Stimulated activated CD8-positive, alpha-beta memory T cell treated with anti-CD3 and anti-CD28 coated beads, Interleukin-4, amount 100 ng/mL, for 1 hour (primary cell): ENCODE measurements around the gene CRYZL1.
A peak's percentile ranks its signal among the peaks of the same experiment; 100 is the strongest.
"Not testable (repeated sequence)": the region's sequence is repeated elsewhere in the genome, so short reads cannot be mapped to it uniquely, and the experiment has no call there.

Experiments
- DNase-seq, 2 donors: peaks; one replicate each; pipeline ENCODE4 v3.0.0-alpha.2; 2020; ENCODE audit warnings: low read depth in 2 of 2, low spot score in 1 of 2

CRYZL1 gene

DNA sequence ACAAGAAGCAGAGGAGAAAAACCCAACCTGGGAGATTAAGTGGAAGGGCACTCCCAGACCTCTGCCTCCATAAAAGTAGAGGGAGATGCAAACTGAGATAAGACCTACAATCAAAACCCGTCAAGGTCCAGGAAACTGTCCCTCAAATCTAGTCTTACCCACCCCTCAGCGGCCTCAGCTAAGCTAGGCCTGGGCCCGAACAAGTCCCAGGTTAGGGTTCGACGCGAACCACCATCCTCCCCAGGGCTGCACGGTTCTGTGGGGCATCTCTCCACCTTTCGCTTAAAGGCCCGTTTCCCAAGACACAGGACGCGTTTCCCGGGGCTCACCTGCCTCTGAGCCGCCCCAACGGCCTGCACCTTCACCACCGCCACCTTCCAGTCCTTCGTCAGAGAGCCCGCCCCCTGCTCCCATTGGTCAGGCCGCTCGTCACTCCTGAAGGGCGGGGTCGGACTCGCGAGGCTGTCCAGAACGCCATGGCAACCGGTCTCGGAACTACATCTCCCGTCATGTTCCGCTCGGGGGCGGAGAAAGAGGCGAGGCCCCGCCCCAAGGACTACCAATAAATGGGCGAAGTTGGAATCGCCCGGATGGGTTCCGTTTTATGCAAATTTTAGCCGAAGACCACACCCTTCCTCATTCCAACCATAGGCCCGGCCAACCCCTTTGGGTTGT is at the start of gene CRYZL1:
CRYZL1 (minus strand) TSS at position 390 of the 675 bp plus-strand sequence. CDS start 10,190 bp downstream, outside the sequence.
- peak; percentile 99 for DNase-seq

DNA sequence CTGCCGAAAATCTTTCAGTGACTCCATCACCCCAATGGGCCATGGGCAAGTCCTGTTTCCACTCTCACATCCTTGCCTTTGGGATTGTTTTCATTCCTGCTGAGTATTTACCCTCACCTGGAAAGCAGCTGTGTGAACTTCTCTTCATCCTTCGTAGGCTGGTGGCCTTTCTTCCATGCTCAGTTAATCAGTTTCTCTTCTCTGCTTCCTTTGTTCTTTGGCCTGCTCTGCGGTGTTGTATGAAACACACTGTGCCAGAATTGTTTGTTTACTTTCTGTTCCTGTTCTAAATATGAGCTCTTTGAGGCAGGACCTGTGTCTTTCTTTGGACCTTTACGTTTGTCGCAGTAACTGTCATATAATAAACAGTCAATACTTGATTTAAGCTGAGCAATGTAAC is 49.3 kb upstream of the CRYZL1 start:
- no peak for DNase-seq

DNA sequence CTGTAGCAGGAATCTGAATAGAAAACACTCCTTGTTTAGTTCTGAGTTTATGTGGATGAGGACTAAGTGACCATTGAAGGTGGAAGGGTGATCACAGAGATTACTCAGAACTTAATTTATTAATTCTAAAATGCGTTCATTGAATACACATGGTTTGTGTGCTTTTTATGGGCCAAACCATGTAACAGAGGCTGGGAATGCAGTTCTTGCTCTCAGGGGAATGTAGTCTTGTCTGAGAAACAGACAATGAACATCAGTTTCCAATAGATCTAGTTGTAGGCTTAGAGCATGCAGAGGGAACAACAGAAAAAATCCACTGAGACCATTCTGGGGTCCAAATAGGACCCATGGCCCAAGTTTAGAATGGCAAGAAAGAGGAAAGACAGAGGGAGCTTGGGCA is 46.8 kb upstream of the CRYZL1 start:
- no peak for DNase-seq

DNA sequence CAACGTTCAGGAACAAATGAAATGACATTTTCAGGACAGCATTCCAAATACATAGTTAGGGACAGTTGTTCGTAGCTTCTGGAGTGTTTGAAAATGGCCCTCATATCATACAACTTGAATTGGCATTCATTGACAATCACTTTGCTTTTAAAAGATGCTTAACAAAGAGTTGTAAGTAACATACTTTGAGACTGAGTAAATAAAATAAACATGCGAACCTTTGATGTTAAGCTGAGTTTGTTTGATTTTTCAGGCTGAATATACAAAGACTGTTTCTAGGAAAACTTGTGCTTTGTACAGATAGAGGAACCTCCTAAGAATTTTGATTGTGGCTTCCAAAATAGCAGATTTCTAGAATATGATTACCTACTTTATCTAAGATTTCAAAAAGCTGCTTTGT is 46.1 kb upstream of the CRYZL1 start:
- no peak for DNase-seq

DNA sequence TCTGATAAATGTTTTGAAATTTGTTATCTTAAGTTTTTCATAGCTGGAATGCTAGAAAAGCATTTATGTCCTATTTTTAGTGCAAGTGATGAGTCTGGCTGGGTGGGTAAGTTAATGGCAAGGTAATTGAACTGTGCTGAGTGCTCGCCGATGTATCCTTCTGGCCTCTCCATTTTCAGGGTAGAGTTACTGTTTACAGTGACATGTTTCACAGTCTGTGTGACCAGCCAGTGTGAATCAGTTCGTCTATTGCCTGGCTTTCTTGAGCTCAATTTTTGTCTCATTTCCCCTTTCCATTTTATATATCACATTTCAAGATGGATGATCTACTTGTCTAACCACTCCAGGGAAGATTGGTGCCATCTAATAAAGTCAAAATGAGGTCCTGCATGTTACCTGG is 44.8 kb upstream of the CRYZL1 start:
- no peak for DNase-seq

DNA sequence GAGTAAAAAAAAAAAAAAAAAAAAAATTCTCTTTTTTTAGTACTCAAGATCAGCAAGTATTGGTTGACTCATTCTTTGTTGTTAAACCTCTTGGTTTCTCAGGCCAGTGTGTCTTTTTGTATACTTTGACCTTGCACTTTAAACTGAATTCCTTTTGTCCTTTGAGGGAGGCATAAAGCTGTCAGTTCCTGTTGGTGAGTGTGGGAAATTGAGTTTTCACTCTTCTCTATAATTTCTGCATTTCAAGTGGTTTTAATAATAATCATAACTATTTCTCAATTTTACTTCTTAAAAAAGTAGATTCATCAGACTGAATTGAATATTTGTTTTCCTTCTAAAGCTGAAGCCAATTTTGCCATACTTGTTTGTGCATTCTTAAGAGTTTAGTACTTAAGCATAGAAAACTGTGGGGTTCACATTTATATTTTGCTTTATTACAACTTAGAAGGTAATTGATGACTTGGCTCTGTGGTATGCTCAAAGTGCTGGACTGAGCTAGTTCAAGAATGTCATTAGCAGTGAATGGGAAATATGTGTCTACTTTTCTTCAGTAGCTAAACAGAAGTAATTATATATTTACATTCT is 44.2 kb upstream of the CRYZL1 start:
- DNase-seq, result no peak

DNA sequence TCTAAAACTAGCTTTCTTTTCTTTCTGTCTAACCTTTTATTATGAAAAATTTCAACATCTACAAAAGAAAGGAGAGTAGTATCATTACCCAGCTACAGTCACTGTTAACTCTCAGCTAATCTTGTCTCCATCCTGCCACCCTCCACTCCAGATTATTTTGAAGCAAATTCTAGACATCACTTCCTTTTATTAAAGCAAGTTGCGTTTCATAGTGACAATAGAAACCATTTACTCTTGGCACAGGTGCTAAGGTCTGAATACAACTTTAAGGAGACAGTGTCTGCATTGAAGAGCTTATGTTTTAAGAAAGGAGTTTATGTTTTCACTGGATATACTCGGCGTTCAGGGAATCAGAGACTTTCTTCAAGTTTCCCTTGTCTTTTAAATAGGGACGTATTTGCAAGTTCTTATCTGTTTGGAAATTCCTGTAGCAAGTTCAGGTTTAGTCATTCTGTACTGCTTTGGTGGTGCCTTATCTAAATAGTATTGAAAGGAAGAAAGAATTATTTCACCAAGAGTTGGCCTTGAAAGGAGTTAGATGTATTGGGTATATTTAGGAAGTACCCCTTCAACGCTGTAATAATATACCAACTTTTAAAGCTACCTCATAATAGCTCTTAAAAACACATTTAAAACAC is 43.5 kb upstream of the CRYZL1 start:
- DNase-seq, result no peak

DNA sequence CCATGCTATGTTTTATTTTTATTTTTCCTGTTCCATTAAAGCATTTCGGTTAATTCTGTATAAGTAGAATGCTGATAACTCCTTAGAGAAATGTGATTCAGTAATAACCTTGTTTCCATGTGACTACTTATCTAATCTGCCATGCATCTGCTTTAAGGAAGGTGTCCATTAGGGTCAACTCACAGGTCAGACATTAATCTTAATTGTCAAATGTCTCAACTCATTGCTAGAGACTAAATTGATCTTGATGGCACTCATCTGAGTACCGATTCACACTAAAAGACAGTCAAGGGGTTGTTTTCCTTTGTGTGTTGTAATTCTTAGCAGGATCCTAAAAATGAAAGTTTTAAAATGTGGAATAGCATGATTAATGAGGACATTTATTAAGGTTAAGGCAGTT is 42.5 kb upstream of the CRYZL1 start:
- no peak for DNase-seq

DNA sequence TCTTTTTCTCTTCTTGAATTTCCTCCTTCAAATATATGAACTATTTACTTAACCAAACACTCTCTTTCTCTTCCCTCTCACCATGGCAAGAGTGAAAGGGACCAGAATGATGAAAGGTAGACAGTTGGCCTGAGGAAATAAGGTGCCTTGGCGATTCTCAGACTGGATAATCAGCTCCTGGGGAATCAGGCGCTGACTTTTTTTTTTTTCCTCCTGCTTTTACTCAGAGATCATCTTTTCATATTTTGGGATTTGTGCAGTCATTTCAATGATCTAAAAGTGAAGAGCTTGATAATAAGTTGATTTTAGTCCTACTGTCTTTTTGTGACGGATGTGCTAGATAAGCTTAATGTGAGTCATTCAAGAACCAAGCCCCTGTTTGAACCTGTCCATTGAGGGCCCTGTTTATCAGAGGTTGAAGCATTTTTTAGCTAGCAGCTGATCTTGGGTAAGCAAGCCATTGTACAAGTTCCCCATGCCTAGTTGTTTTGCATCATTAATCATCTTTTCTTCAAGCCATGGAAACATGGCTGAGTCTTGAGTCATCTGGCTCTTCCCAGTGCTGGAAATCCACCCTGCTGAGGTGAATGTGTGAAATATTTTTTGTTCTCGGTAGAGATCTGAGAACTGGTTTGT is 41.6 kb upstream of the CRYZL1 start:
- DNase-seq, result no peak

DNA sequence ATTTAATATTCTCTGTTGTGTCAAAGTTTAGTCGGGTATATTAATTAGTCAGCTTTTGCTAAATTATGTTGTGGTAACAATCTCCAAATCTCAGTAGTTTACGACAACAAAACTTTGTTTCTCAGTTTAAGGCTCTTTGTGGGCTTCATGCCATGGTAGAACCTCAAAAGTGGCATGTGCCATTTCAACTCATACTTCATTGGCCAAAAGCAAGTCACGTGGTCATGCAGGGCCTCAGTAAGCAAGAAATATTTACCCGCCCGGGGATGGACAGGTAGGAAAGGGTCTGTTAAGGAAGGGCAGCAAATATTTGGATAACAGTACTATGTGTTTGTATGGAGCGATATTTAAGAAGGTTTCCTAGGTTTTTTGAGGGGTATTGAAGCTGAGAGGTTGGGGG is 39.3 kb upstream of the CRYZL1 start:
- DNase-seq, result no peak

DNA sequence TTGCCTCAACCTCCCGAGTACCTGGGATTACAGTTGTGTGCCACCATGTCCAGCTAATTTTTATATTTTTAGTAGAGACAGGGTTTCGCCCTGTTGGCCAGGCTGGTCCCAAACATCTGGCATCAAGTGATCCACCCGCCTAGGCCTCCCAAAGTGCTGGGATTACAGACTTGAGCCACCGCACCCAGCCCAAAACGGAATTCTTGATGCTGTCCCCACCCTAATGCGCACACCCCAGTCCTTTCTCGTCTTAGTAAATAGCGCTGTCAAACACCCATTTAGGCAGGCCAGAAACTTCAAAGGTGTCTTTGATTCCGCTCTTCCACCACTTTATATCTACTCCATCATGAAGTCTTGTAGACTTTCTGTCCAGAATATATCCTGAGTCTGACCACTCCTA is 35.9 kb upstream of the CRYZL1 start:
- DNase-seq, result no peak

DNA sequence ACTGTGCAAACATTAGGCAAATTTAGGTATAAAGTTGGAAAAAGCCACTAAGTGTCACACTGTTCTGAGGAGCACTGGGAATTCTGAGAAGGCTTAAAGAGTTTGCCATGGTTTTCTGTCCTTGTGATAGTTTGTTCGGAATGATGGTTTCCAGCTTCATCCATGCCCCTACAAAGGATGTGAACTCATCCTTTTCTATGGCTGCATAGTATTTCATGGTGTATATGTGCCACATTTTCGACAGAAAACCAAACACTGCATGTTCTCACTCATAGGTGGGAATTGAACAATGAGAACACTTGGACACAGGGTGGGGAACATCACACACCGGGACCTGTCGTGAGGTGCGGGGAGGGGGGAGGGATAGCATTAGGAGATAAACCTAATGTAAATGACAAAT is 35.1 kb upstream of the CRYZL1 start:
- DNase-seq, result not testable (repeated sequence)

DNA sequence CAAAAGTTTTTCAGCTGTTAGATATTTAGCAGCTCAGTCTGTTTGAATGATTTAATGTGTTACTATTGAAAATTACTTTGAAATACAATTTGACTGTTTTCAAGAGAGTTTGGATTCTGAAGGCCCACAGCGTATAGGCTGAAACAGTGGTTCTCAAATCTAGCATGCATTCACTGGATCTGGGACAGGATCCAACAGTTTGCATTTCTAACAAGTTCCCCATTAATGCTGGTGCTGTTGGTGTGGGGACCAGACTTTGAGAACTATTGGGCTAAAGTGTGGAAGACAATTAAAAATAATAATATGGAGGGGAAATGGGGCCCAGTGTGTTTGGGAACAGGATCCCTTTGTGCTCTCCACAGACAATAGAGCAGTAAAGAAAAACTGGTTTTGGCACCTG is 32.7 kb upstream of the CRYZL1 start:
- no peak for DNase-seq

DNA sequence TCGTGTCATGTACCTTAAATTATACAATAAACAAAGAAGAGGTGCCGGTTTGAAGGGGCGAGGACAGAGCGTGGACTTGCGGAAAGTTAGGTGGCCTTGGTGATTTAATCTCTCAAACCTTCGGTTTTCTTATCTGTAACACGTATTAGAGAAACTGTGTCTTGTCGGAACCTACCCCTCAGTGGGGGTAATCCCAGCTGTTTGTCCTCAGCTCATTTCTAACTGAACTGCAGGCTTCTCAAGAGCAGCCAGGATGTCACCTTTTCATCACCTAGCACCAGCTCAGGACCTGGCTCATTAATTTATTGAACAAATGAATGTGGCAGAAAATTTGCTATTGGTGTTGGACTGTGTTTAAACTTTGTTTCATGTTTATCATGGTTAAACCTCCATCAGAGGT is 31.9 kb upstream of the CRYZL1 start:
- no peak for DNase-seq

DNA sequence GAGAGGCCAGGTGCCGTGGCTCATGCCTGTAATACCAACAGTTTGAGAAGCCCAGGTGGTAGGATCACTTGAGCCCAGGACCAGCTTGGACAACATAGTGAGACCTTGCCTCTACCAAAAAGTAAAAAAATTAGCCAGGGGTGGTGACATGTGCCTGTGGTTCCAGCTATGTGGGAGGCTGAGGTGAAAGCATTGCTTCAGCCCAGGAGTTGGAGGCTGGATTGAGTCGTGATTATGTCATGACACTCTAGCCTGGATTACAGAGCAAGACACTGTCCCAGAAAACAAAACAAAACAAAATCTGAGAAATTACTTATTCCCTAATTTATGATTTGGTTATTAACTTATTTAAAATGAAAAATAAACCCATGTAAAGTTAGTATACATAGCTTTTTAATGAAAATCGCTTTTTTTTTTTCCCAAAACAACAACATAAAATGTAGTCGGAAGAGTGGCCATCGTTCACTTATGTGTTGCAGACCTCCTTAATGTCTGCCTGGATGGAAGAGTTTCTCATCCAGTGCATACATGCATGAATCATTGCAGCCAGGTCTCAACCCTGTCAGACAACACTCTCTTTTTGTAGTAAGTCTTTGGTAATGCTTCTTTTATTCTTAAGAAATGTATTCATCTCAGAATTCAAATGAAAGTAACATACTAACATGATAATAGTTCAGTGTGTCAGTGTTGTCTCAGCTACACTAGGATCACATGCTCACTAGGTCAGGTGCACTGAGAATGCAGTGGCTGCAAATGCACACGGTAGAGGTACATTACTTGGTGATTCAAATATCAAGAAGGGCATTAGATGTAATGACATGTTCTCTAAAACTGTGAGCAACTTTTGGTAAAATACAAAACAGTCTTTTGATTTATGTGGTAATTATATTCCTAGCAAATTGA is 28.8 kb upstream of the CRYZL1 start:
- DNase-seq, result no peak

DNA sequence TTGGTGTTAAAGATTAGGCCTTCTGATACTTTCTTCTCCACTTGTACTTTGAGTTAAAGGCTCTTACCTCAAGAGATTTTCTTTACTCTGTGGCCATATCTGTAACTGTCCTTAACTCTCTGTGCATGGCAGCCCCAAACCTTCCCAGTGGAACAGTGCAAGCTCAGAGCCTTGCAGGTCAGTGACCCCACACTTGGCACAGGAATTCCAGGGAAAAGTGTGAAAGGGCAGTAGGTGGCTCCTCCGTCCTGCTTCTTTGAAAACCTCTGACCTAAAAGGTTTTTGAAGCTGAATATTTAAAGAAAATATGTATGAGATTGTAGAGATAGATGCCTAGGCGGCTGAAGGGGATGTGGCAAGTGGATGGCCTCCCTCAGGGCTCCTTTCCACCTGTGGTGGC is 27.1 kb upstream of the CRYZL1 start:
- no peak for DNase-seq

DNA sequence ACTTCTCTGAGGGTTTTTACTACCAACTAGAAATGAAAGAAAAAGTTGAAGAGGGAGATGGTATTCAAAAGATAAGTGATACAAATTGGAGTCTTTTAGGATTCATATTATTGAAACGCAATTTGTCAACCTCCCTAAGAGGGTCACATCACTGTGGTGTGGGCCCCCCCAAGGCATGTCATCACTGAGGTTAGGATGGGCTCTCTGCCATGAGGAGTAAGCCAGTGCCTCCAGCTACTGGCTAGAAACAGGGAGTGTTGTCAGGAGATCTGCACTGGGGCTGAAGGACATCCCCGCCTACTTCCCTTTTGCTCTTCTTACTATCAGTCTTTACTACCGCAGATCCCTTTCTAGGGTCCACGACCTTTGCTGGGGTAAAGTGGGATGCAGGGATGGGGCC is 26.6 kb upstream of the CRYZL1 start:
- no peak for DNase-seq

DNA sequence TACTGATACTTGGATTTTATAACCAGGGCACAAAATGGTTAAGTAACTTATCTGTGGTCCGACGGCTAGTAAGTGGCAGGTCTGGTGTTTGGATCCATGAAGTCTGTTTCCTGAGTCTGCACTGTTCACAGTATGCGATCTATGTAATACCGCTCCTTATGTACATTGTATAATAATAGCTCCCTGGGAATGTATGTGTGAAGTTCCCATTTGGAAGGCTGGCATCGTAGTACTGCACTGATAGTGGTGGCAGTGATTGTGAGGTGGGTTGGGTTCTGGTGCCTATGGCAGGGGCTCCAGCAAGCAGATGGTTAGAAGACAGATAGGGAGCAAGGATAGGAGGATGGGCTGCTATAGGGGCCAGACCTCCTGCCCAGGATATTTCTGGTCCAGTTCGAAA is 26.1 kb upstream of the CRYZL1 start:
- no peak for DNase-seq

DNA sequence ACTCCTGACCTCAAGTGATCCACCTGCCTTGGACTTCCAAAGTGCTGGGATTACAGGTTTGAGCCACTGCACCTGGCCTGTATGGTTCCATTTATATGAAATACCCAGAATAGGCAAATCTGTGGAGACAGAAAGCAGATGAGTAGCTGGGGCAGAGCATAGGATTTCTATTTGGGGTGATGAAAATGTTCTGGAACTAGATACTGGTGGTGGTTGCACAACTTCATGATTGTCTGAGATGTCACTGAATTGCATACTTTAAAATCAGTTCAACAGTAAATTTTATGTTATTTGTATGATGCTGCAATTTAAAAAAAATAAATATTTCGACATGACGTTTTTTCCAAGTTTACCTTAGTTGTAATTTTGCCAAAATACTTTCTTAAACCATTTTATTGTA is 24.6 kb upstream of the CRYZL1 start:
- DNase-seq, result no peak

DNA sequence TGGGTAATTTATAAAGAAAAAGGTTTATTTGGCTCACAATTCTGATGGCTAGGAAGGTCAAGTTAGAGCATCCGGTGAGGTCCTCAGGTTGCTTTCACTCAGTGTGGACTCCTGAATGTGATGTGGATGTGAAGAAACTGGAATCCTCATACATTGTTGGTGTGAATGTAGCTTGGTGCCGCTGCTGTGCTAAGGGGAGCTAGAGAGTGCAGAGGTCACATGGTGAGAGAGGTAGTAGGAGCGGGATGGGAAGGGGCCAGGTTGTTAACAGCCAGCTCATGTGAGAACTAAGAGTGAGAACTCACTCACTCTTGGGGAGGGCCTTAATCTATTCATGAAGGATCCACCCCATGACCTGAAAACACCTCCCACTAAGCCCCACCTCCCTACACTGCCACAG is 22.6 kb upstream of the CRYZL1 start:
- no peak for DNase-seq

DNA sequence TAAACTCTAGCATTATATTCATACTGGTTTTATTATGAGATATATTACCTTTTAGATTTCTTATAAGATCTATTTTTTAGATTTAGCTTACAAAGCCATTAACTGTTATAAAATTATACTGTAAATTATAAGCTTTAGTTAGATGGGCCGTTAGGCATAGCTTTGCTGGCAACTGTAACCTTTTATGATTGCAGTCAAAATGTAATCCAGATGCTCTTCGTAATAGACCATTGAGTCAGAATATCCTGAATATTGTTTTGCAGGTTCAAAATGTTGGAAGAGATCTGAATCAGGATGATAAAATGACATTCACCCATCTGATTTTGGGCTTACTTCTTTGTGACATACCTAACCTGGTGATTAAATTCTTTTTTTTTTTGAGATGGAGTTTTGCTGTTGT is 21.7 kb upstream of the CRYZL1 start:
- DNase-seq, result no peak
